WTC11 (cell line): ENCODE measurements around the gene SENP8. TPM values are rescaled to one million over a fixed set of nuclear protein-coding genes. Genes with fewer than 3 reads are reported as not detected.

Source experiments
- ATAC-seq: fragments of 200-7000 bp; cut with Tn5 transposase; 2 replicates; pipeline ENCODE4 v1.10.0; 2021; ENCODE audit warnings: mild to moderate bottlenecking, moderate library complexity
- CTCF ChIA-PET: fragments of 300-600 bp; sonication (Branson Sonifier 250); formaldehyde crosslinking; loops from one replicate; lab custom pipeline; 2021; ENCODE audit warnings: antibody characterized with exemption; lab: Charles Lee
- POLR2A ChIA-PET: fragments of 350-600 bp; sonication (Branson Sonifier 250); formaldehyde crosslinking; loops from one replicate; lab custom pipeline; 2021; ENCODE audit warnings: antibody characterized with exemption; lab: Charles Lee
- DNase-seq: peaks from one replicate; pipeline ENCODE4 v3.0.0; 2021; ENCODE audit warnings: low spot score
- H3K27ac Mint-ChIP-seq: 2 replicates; pipeline ENCODE4 v1.8.0; 2021; ENCODE audit warnings: mixed read lengths
- H3K27me3 Mint-ChIP-seq: 2 replicates; pipeline ENCODE4 v1.8.0; 2021; ENCODE audit warnings: low read depth, mild to moderate bottlenecking, moderate library complexity, mixed read lengths
- H3K36me3 Mint-ChIP-seq: 2 replicates; pipeline ENCODE4 v1.8.0; 2021; ENCODE audit warnings: mixed read lengths
- H3K4me1 Mint-ChIP-seq: 2 replicates; pipeline ENCODE4 v1.8.0; 2022; ENCODE audit warnings: mixed read lengths
- H3K4me3 Mint-ChIP-seq: 2 replicates; pipeline ENCODE4 v1.8.0; 2021; ENCODE audit warnings: mild to moderate bottlenecking, moderate library complexity, mixed read lengths
- H3K9me3 Mint-ChIP-seq: 2 replicates; pipeline ENCODE4 v1.8.0; 2021; ENCODE audit warnings: mixed read lengths
- GABPB1 ChIP-seq: sonication (generic); formaldehyde crosslinking; IDR thresholded peaks from 2 replicates; pipeline ENCODE4 v1.8.1; 2023; ENCODE audit warnings: mild to moderate bottlenecking, missing genetic modification reagents
- JUN ChIP-seq: sonication (generic); formaldehyde crosslinking; IDR thresholded peaks from 2 replicates; pipeline ENCODE4 v1.8.0; 2023; ENCODE audit warnings: mild to moderate bottlenecking, missing genetic modification reagents
- NFATC4 ChIP-seq: fragments of 250-450 bp; sonication (Bioruptor Pico); IDR thresholded peaks from 2 replicates; pipeline ENCODE4 v1.9.0; 2021; ENCODE audit warnings: mild to moderate bottlenecking
- SMAD3 ChIP-seq: sonication (generic); formaldehyde crosslinking; IDR thresholded peaks from 2 replicates; pipeline ENCODE4 v1.8.0; 2022; ENCODE audit warnings: missing genetic modification reagents, mild to moderate bottlenecking, borderline replicate concordance
- ZNF317 ChIP-seq: sonication (generic); formaldehyde crosslinking; IDR thresholded peaks from 2 replicates; pipeline ENCODE4 v1.8.1; 2023; ENCODE audit warnings: low read depth, mild to moderate bottlenecking, moderate library complexity, missing genetic modification reagents, borderline replicate concordance
- total RNA-seq: library from RNA; stranded (reverse); gene quantifications from 3 replicates; pipeline ENCODE4 v1.2.3, GENCODE V29; 2021
- TF ChIP-seq, protein P1 (sequence below): sonication (generic); formaldehyde crosslinking; IDR thresholded peaks from 2 replicates; pipeline ENCODE4 v1.8.0; 2022; ENCODE audit warnings: mild to moderate bottlenecking, missing genetic modification reagents
- TF ChIP-seq, protein P2 (sequence below): sonication (generic); formaldehyde crosslinking; IDR thresholded peaks from 2 replicates; pipeline ENCODE4 v1.8.0; 2022; ENCODE audit warnings: mild to moderate bottlenecking, missing genetic modification reagents
- TF ChIP-seq, protein P3 (sequence below): fragments of 250-450 bp; sonication (Bioruptor Pico); IDR thresholded peaks from 2 replicates; pipeline ENCODE4 v2.1.2; 2022; ENCODE audit warnings: mild to moderate bottlenecking, moderate library complexity
- TF ChIP-seq, protein P4 (sequence below): fragments of 250-450 bp; sonication (Bioruptor Pico); IDR thresholded peaks from 2 replicates; pipeline ENCODE4 v1.9.0; 2021; ENCODE audit warnings: mild to moderate bottlenecking
- TF ChIP-seq, protein P5 (sequence below): fragments of 250-450 bp; sonication (Bioruptor Pico); IDR thresholded peaks from 2 replicates; pipeline ENCODE4 v1.9.0; 2021; ENCODE audit warnings: mild to moderate bottlenecking
- TF ChIP-seq, protein P6 (sequence below): sonication (generic); formaldehyde crosslinking; IDR thresholded peaks from 2 replicates; pipeline ENCODE4 v1.8.1; 2023; ENCODE audit warnings: mild to moderate bottlenecking, missing genetic modification reagents, borderline replicate concordance
- TF ChIP-seq, protein P7 (sequence below): sonication (generic); formaldehyde crosslinking; IDR thresholded peaks from 2 replicates; pipeline ENCODE4 v1.8.1; 2023; ENCODE audit warnings: mild to moderate bottlenecking, missing genetic modification reagents
- TF ChIP-seq, protein P8 (sequence below): sonication (generic); formaldehyde crosslinking; IDR thresholded peaks from 2 replicates; pipeline ENCODE4 v1.8.1; 2022; ENCODE audit warnings: low read depth, mild to moderate bottlenecking, moderate library complexity, missing genetic modification reagents, borderline replicate concordance
- TF ChIP-seq, protein P9 (sequence below): fragments of 200-600 bp; IDR thresholded peaks from 2 replicates; pipeline ENCODE4 v1.8.0; 2022; ENCODE audit warnings: antibody characterized with exemption

Gene SENP8
- total RNA-seq, 1 experiment from 2014 or later, result 6.3 TPM

DNA sequence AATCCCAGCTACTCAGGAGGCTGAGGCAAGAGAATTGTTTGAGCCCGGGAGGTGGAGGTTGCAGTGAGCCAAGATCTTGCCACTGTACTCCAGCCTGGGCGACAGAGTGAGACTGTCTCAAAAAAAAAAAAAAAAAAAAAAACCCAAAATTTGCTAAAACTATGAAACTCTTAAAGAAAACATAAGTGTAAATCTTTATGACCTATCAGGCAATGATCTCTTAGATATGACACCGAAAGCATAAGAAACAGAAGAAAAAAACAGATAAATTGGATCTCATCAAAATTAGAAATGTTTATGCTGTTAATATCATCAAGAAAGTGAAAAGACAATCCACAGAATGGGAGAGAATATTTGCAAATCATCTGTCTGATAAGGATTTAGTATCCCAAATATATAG, 64.0 kb downstream of the SENP8 start (continued):
- TF ChIP-seq NFATC4 (CRISPR knock-in tag) (no peak), JUN (CRISPR knock-in tag) (no peak)
- TF ChIP-seq, protein P1, sequence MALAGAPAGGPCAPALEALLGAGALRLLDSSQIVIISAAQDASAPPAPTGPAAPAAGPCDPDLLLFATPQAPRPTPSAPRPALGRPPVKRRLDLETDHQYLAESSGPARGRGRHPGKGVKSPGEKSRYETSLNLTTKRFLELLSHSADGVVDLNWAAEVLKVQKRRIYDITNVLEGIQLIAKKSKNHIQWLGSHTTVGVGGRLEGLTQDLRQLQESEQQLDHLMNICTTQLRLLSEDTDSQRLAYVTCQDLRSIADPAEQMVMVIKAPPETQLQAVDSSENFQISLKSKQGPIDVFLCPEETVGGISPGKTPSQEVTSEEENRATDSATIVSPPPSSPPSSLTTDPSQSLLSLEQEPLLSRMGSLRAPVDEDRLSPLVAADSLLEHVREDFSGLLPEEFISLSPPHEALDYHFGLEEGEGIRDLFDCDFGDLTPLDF (CRISPR knock-in tag), result no peak
- TF ChIP-seq, protein P2, sequence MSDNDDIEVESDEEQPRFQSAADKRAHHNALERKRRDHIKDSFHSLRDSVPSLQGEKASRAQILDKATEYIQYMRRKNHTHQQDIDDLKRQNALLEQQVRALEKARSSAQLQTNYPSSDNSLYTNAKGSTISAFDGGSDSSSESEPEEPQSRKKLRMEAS (CRISPR knock-in tag), result no peak
- TF ChIP-seq, protein P3, sequence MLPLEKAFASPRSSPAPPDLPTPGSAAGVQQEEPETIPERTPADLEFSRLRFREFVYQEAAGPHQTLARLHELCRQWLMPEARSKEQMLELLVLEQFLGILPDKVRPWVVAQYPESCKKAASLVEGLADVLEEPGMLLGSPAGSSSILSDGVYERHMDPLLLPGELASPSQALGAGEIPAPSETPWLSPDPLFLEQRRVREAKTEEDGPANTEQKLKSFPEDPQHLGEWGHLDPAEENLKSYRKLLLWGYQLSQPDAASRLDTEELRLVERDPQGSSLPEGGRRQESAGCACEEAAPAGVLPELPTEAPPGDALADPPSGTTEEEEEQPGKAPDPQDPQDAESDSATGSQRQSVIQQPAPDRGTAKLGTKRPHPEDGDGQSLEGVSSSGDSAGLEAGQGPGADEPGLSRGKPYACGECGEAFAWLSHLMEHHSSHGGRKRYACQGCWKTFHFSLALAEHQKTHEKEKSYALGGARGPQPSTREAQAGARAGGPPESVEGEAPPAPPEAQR, result no peak
- TF ChIP-seq, all 79 proteins: peak for 0

DNA sequence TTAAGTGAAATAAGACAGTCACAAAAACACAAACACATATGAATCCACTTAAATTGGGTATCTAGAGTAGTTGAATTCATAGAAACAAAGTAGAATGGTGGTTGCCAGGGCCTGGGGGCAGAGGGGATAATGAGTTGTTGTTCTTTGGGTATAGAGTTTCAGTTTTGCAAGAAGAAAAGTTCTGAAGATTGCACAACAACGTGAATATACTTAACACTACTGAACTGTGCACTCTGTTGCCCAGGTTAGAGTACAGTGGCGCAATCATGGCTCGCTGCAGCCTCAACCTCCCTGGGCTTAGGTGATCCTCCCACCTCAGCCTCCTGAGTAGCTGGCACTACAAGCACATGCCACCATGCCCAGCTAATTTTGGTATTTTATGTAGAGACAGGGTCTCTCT, 64.5 kb downstream of the SENP8 start:
- H3K4me3 Mint-ChIP-seq, result no peak overlapping the region
- CTCF ChIA-PET, result interaction anchor here (2.5 kb wide), 1 partner anchor 15 kb away, joined by 9 read pairs; the partner anchor contains the start of gene GRAMD2A

DNA sequence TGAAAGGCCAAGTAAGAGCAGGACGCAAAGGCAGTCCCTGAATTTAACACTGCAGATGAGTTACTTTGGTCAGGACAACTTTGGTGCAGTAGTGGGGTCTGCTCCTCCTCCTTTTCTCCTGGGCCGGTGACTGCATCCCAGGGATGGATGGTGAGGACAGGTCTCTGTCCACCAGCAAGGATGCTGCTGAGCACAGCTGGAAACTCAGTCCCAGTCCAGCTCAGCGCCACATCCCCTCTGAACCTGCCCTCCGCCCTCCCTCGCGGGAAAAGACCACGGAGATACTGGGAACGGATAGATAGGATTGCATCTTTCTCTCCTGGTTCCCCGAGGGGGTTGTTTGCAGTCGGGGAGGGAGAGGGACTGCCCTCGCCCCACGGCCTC, 65.6 kb downstream of the SENP8 start:
- peaks cover 19% of the 10 kb centered on the region for H3K27me3 Mint-ChIP-seq
- H3K4me1 Mint-ChIP-seq, result peaks cover 11% of the 10 kb centered on the region
- ChIA-PET CTCF (interaction anchor here (1.0 to 2.5 kb wide), 5 partner anchors 14 to 381 kb away, joined by 3 to 9 read pairs (median 5); partner anchors contain the start of gene GRAMD2A), POLR2A (no interaction called here)
- no peaks in the 10 kb centered on the region for H3K9me3 Mint-ChIP-seq
- no peak overlapping the region for H3K27ac Mint-ChIP-seq
- H3K4me3 Mint-ChIP-seq, result peak overlapping the region; percentile 59
- DNase-seq (no peak), ATAC-seq (peak; percentile 4; the same call in 1 of the 2 replicates)
- no peaks in the 10 kb centered on the region for H3K36me3 Mint-ChIP-seq
- no peak for TF ChIP-seq SMAD3
- TF ChIP-seq, protein P4, sequence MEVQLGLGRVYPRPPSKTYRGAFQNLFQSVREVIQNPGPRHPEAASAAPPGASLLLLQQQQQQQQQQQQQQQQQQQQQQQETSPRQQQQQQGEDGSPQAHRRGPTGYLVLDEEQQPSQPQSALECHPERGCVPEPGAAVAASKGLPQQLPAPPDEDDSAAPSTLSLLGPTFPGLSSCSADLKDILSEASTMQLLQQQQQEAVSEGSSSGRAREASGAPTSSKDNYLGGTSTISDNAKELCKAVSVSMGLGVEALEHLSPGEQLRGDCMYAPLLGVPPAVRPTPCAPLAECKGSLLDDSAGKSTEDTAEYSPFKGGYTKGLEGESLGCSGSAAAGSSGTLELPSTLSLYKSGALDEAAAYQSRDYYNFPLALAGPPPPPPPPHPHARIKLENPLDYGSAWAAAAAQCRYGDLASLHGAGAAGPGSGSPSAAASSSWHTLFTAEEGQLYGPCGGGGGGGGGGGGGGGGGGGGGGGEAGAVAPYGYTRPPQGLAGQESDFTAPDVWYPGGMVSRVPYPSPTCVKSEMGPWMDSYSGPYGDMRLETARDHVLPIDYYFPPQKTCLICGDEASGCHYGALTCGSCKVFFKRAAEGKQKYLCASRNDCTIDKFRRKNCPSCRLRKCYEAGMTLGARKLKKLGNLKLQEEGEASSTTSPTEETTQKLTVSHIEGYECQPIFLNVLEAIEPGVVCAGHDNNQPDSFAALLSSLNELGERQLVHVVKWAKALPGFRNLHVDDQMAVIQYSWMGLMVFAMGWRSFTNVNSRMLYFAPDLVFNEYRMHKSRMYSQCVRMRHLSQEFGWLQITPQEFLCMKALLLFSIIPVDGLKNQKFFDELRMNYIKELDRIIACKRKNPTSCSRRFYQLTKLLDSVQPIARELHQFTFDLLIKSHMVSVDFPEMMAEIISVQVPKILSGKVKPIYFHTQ (CRISPR knock-in tag), result no peak
- TF ChIP-seq, protein P5, sequence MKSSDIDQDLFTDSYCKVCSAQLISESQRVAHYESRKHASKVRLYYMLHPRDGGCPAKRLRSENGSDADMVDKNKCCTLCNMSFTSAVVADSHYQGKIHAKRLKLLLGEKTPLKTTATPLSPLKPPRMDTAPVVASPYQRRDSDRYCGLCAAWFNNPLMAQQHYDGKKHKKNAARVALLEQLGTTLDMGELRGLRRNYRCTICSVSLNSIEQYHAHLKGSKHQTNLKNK, result no peak
- no peak for TF ChIP-seq ZNF317 (CRISPR knock-in tag)
- TF ChIP-seq, protein P1 (CRISPR knock-in tag), result no peak
- TF ChIP-seq, protein P6, sequence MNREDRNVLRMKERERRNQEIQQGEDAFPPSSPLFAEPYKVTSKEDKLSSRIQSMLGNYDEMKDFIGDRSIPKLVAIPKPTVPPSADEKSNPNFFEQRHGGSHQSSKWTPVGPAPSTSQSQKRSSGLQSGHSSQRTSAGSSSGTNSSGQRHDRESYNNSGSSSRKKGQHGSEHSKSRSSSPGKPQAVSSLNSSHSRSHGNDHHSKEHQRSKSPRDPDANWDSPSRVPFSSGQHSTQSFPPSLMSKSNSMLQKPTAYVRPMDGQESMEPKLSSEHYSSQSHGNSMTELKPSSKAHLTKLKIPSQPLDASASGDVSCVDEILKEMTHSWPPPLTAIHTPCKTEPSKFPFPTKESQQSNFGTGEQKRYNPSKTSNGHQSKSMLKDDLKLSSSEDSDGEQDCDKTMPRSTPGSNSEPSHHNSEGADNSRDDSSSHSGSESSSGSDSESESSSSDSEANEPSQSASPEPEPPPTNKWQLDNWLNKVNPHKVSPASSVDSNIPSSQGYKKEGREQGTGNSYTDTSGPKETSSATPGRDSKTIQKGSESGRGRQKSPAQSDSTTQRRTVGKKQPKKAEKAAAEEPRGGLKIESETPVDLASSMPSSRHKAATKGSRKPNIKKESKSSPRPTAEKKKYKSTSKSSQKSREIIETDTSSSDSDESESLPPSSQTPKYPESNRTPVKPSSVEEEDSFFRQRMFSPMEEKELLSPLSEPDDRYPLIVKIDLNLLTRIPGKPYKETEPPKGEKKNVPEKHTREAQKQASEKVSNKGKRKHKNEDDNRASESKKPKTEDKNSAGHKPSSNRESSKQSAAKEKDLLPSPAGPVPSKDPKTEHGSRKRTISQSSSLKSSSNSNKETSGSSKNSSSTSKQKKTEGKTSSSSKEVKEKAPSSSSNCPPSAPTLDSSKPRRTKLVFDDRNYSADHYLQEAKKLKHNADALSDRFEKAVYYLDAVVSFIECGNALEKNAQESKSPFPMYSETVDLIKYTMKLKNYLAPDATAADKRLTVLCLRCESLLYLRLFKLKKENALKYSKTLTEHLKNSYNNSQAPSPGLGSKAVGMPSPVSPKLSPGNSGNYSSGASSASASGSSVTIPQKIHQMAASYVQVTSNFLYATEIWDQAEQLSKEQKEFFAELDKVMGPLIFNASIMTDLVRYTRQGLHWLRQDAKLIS, result no peak
- TF ChIP-seq, protein P7, sequence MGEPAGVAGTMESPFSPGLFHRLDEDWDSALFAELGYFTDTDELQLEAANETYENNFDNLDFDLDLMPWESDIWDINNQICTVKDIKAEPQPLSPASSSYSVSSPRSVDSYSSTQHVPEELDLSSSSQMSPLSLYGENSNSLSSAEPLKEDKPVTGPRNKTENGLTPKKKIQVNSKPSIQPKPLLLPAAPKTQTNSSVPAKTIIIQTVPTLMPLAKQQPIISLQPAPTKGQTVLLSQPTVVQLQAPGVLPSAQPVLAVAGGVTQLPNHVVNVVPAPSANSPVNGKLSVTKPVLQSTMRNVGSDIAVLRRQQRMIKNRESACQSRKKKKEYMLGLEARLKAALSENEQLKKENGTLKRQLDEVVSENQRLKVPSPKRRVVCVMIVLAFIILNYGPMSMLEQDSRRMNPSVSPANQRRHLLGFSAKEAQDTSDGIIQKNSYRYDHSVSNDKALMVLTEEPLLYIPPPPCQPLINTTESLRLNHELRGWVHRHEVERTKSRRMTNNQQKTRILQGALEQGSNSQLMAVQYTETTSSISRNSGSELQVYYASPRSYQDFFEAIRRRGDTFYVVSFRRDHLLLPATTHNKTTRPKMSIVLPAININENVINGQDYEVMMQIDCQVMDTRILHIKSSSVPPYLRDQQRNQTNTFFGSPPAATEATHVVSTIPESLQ (CRISPR knock-in tag), result no peak
- TF ChIP-seq, protein P8, sequence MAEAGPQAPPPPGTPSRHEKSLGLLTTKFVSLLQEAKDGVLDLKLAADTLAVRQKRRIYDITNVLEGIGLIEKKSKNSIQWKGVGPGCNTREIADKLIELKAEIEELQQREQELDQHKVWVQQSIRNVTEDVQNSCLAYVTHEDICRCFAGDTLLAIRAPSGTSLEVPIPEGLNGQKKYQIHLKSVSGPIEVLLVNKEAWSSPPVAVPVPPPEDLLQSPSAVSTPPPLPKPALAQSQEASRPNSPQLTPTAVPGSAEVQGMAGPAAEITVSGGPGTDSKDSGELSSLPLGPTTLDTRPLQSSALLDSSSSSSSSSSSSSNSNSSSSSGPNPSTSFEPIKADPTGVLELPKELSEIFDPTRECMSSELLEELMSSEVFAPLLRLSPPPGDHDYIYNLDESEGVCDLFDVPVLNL (CRISPR knock-in tag), result no peak

More for the DNA sequence above, 64.5 kb downstream of the SENP8 start:
- H3K27me3 Mint-ChIP-seq, result peaks cover 19% of the 10 kb centered on the region
- TF ChIP-seq, protein P9, sequence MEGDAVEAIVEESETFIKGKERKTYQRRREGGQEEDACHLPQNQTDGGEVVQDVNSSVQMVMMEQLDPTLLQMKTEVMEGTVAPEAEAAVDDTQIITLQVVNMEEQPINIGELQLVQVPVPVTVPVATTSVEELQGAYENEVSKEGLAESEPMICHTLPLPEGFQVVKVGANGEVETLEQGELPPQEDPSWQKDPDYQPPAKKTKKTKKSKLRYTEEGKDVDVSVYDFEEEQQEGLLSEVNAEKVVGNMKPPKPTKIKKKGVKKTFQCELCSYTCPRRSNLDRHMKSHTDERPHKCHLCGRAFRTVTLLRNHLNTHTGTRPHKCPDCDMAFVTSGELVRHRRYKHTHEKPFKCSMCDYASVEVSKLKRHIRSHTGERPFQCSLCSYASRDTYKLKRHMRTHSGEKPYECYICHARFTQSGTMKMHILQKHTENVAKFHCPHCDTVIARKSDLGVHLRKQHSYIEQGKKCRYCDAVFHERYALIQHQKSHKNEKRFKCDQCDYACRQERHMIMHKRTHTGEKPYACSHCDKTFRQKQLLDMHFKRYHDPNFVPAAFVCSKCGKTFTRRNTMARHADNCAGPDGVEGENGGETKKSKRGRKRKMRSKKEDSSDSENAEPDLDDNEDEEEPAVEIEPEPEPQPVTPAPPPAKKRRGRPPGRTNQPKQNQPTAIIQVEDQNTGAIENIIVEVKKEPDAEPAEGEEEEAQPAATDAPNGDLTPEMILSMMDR, result no peak
- peak; percentile 70 for TF ChIP-seq GABPB1 (CRISPR knock-in tag)
- DNase-seq (no peak), ATAC-seq (no peak)
- POLR2A ChIA-PET, result no interaction called here
- peaks cover 11% of the 10 kb centered on the region for H3K4me1 Mint-ChIP-seq
- no peak overlapping the region for H3K27ac Mint-ChIP-seq
- H3K9me3 Mint-ChIP-seq, result no peaks in the 10 kb centered on the region
- no peaks in the 10 kb centered on the region for H3K36me3 Mint-ChIP-seq
